SU-DHL-6 (cell line): Measurements from ENCODE around the gene TNN.

Experiments
- CTCF ChIP-seq: fragments of 200-600 bp; sonication (generic); IDR thresholded peaks from one replicate; pipeline ENCODE4 v1.5.1; 2017; ENCODE audit warnings: antibody characterized with exemption, mild to moderate bottlenecking, low read length, moderate library complexity; ENCODE audit not compliant: insufficient read depth, poor library complexity, severe bottlenecking
- EZH2phosphoT487 ChIP-seq: fragments of 200-600 bp; sonication (generic), shearing (Covaris generic); conservative IDR thresholded peaks from 2 replicates; pipeline ENCODE4 v1.6.1; 2018; ENCODE audit warnings: mild to moderate bottlenecking, antibody characterized with exemption, low read length, moderate library complexity, mixed read lengths

GRCh38 chr1:175097361-175097760 lies 29.7 kb downstream of the TNN start:
- TF ChIP-seq CTCF: no peak
- no peak for TF ChIP-seq EZH2phosphoT487
